Measurements from ENCODE around the gene NOD1.
A peak's percentile ranks its signal among the peaks of the same experiment; 100 is the strongest.
"Not testable (repeated sequence)": the region's sequence is repeated elsewhere in the genome, so short reads cannot be mapped to it uniquely, and the experiment has no call there.

Gene NOD1

GRCh38 chr7:30505174-30505697 lies 26.7 kb upstream of the NOD1 start:
- no peak for DNase-seq
- intact Hi-C loops (cut with DNase I): loop anchor here (2.0 kb wide), 1 partner anchor 220 kb away; the partner anchor contains the start of gene ZNRF2

- intact Hi-C loops (cut with DNase I): loop anchor here (2.0 kb wide), 1 partner anchor 220 kb away; the partner anchor contains the start of gene ZNRF2
- DNase-seq: peak; percentile 99 to 100 (median 99)
These were observed 26.0 kb upstream of the NOD1 start, which contains the start of gene GGCT for GRCh38 chr7:30504301-30505173. GGCT (minus strand) TSS chr7:30504829; CDS start chr7:30504709, 120 bp downstream.

GRCh38 chr7:30503274-30504212 lies 25.0 kb upstream of the NOD1 start:
- intact Hi-C loops (cut with DNase I): loop anchor here (2.0 kb wide), 1 partner anchor 219 kb away; the partner anchor contains the start of gene ZNRF2
- no peak for DNase-seq

GRCh38 chr7:30502470-30503251 lies 24.1 kb upstream of the NOD1 start:
- intact Hi-C loops (cut with DNase I): no loop called here
- DNase-seq: no peak

- intact Hi-C loops (cut with DNase I): no loop called here
- DNase-seq: no peak
These were observed 22.7 kb upstream of the NOD1 start for GRCh38 chr7:30501264-30501663.

GRCh38 chr7:30493228-30493627 lies 14.6 kb upstream of the NOD1 start:
- intact Hi-C loops (cut with DNase I): no loop called here
- DNase-seq: no peak

- no peak for DNase-seq
- intact Hi-C loops (cut with DNase I): no loop called here
These were observed 12.8 kb upstream of the NOD1 start for GRCh38 chr7:30491417-30491816.

- DNase-seq: no peak
- intact Hi-C loops (cut with DNase I): no loop called here
These were observed 8.8 kb upstream of the NOD1 start for GRCh38 chr7:30487371-30487770.

- no peak for DNase-seq
- intact Hi-C loops (cut with DNase I): no loop called here
These were observed 7.1 kb upstream of the NOD1 start for GRCh38 chr7:30485667-30486066.

GRCh38 chr7:30481416-30481815 lies 2.8 kb upstream of the NOD1 start:
- DNase-seq; intact Hi-C loops (cut with DNase I): not testable (repeated sequence)

GRCh38 chr7:30479202-30480120 lies 877 bp upstream of the NOD1 start:
- intact Hi-C loops (cut with DNase I): no loop called here
- no peak for DNase-seq

- DNase-seq: no peak
These were observed 2.0 kb downstream of the NOD1 start for GRCh38 chr7:30476459-30477145.

GRCh38 chr7:30475580-30475979 lies 3.0 kb downstream of the NOD1 start:
- intact Hi-C loops (cut with DNase I): no loop called here
- no peak for DNase-seq

More at GRCh38 chr7:30476459-30477145, 2.0 kb downstream of the NOD1 start:
- intact Hi-C loops (cut with DNase I): no loop called here

- intact Hi-C loops (cut with DNase I): no loop called here
- DNase-seq: no peak
These were observed 3.7 kb downstream of the NOD1 start for GRCh38 chr7:30474893-30475292.

GRCh38 chr7:30474485-30474884 lies 4.1 kb downstream of the NOD1 start:
- no peak for DNase-seq
- intact Hi-C loops (cut with DNase I): no loop called here

- DNase-seq: no peak
- intact Hi-C loops (cut with DNase I): no loop called here
These were observed 4.7 kb downstream of the NOD1 start for GRCh38 chr7:30473903-30474302.

GRCh38 chr7:30472784-30473775 lies 5.5 kb downstream of the NOD1 start:
- no peak for DNase-seq

More at GRCh38 chr7:30472784-30473775, 5.5 kb downstream of the NOD1 start:
- intact Hi-C loops (cut with DNase I): no loop called here

Measured in posterior cingulate gyrus (tissue), 11 donors.